KMS-11 (cell line): ENCODE data around the gene IGFLR1.

ENCODE experiments used
- H2AFZ ChIP-seq: fragments of 200-600 bp; sonication (generic); 2 replicates; pipeline ENCODE4 v1.6.1; 2016; ENCODE audit warnings: antibody characterized with exemption, mixed run types, low read depth
- H3K27ac ChIP-seq: fragments of 200-600 bp; sonication (generic); 2 replicates; pipeline ENCODE4 v1.6.1; 2016; ENCODE audit warnings: mild to moderate bottlenecking, mixed run types
- H3K27me3 ChIP-seq: fragments of 200-600 bp; sonication (generic); 2 replicates; pipeline ENCODE4 v1.6.1; 2017; ENCODE audit warnings: mild to moderate bottlenecking, low read depth, mixed run types, moderate library complexity; ENCODE audit not compliant: insufficient read depth
- H3K36me3 ChIP-seq: fragments of 200-600 bp; sonication (generic); 2 replicates; pipeline ENCODE4 v1.6.1; 2017; ENCODE audit warnings: mild to moderate bottlenecking, mixed run types; ENCODE audit not compliant: insufficient read depth
- H3K4me1 ChIP-seq: fragments of 200-600 bp; sonication (generic); 2 replicates; pipeline ENCODE4 v1.6.1; 2016; ENCODE audit warnings: mild to moderate bottlenecking, low read depth, mixed run types; ENCODE audit not compliant: poor library complexity, severe bottlenecking
- H3K4me2 ChIP-seq: fragments of 200-600 bp; sonication (generic); 2 replicates; pipeline ENCODE4 v1.7.0; 2016; ENCODE audit warnings: mild to moderate bottlenecking, mixed run types
- H3K4me3 ChIP-seq: fragments of 200-600 bp; sonication (generic); IDR thresholded peaks from 2 replicates; pipeline ENCODE4 v1.6.1; 2017; ENCODE audit warnings: low read depth, low read length, mixed read lengths; ENCODE audit not compliant: insufficient read depth
- H3K79me2 ChIP-seq: fragments of 200-600 bp; sonication (generic); 2 replicates; pipeline ENCODE4 v1.6.1; 2016; ENCODE audit warnings: low read depth, mixed run types; ENCODE audit not compliant: insufficient read depth
- H3K9ac ChIP-seq: fragments of 200-600 bp; sonication (generic); 2 replicates; pipeline ENCODE4 v1.6.1; 2016; ENCODE audit warnings: mild to moderate bottlenecking, mixed run types
- H4K20me1 ChIP-seq: fragments of 200-600 bp; sonication (generic); 2 replicates; pipeline ENCODE4 v1.6.1; 2016; ENCODE audit warnings: mild to moderate bottlenecking, mixed run types; ENCODE audit not compliant: insufficient read depth
- CTCF ChIP-seq: fragments of 200-600 bp; sonication (generic); conservative IDR thresholded peaks from 2 replicates; pipeline ENCODE4 v1.6.1; 2017; ENCODE audit warnings: low read depth, mild to moderate bottlenecking, antibody characterized with exemption, low read length, moderate library complexity, mixed read lengths

Gene IGFLR1

GRCh38 chr19:35789195-35789977 is 47.1 kb upstream of the IGFLR1 start:
- Histone ChIP-seq H3K27me3 (peaks cover 4% of the 10 kb centered on the region; the same call in 1 of the 2 replicates), H3K4me2 (no peak overlapping the region), H2AFZ (no peak overlapping the region), H3K9ac (no peak overlapping the region), H3K4me1 (no peaks in the 10 kb centered on the region), H3K27ac (no peak overlapping the region), H3K4me3 (no peak overlapping the region), H4K20me1 (no peaks in the 10 kb centered on the region), H3K79me2 (no peaks in the 10 kb centered on the region), H3K36me3 (no peaks in the 10 kb centered on the region)
- no peak for TF ChIP-seq CTCF

- Histone ChIP-seq H2AFZ (no peak overlapping the region), H3K27me3 (no peaks in the 10 kb centered on the region; the same call in 1 of the 2 replicates), H3K4me3 (no peak overlapping the region), H3K9ac (no peak overlapping the region), H3K79me2 (no peaks in the 10 kb centered on the region), H3K4me2 (no peak overlapping the region), H4K20me1 (no peaks in the 10 kb centered on the region), H3K4me1 (no peaks in the 10 kb centered on the region), H3K27ac (no peak overlapping the region), H3K36me3 (no peaks in the 10 kb centered on the region)
- no peak for TF ChIP-seq CTCF
Observed at GRCh38 chr19:35788205-35788960, 46.1 kb upstream of the IGFLR1 start.

- Histone ChIP-seq H3K4me2 (no peak overlapping the region), H3K4me3 (no peak overlapping the region), H3K79me2 (no peaks in the 10 kb centered on the region), H3K4me1 (no peaks in the 10 kb centered on the region), H3K27me3 (no peaks in the 10 kb centered on the region), H3K27ac (no peak overlapping the region), H2AFZ (no peak overlapping the region), H3K36me3 (no peaks in the 10 kb centered on the region), H4K20me1 (no peaks in the 10 kb centered on the region), H3K9ac (no peak overlapping the region)
- no peak for TF ChIP-seq CTCF
Observed at GRCh38 chr19:35787227-35787799, 45.1 kb upstream of the IGFLR1 start.

- Histone ChIP-seq H3K4me1 (no peaks in the 10 kb centered on the region), H3K4me2 (no peak overlapping the region), H2AFZ (no peak overlapping the region), H3K79me2 (no peaks in the 10 kb centered on the region), H4K20me1 (no peaks in the 10 kb centered on the region), H3K4me3 (no peak overlapping the region), H3K27me3 (no peaks in the 10 kb centered on the region), H3K9ac (no peak overlapping the region), H3K27ac (no peak overlapping the region), H3K36me3 (no peaks in the 10 kb centered on the region)
- no peak for TF ChIP-seq CTCF
Observed at GRCh38 chr19:35786299-35787160, 44.3 kb upstream of the IGFLR1 start.
